ENCODE results near the gene PTRH2.

The PTRH2 gene

GRCh38 chr17:59723041-59723440 lies 15.8 kb upstream of the PTRH2 start:
- no peak for DNase-seq
- Histone ChIP-seq H3K4me1 (ENCODE audit: control extremely low read depth in 1 of 4, control insufficient read depth in 4 of 4, insufficient read depth in 4 of 4, low read length in 3 of 4) (peaks cover 0 to 19% (median 6%) of the 10 kb centered on the region in 4 experiments), H3K27ac (ENCODE audit: insufficient read depth in 1 of 2, low read depth in 1 of 2, low read length in 2 of 2, poor library complexity in 1 of 2, severe bottlenecking in 2 of 2) (no peak overlapping the region), H3K4me3 (ENCODE audit: control insufficient read depth in 1 of 7, extremely low read depth in 1 of 7, insufficient read depth in 4 of 7, low read depth in 2 of 7, low read length in 6 of 7) (no peak overlapping the region), H3K9me3 (ENCODE audit: control extremely low read depth in 1 of 5, control insufficient read depth in 4 of 5, insufficient read depth in 2 of 5, low read depth in 1 of 5, low read length in 4 of 5) (no peaks in the 10 kb centered on the region), H3K36me3 (ENCODE audit: control insufficient read depth in 4 of 4, insufficient read depth in 4 of 4, low read length in 3 of 4) (no peaks in the 10 kb centered on the region), H3K27me3 (replicated peaks in 2 of 5; ENCODE audit: control insufficient read depth in 4 of 5, insufficient read depth in 5 of 5, low read length in 4 of 5) (no peaks in the 10 kb centered on the region)
- ChIA-PET POLR2A (interaction anchor here (1.5 kb wide), 1 partner anchor 15 kb away, joined by 3 read pairs; the partner anchor contains the start of genes PTRH2 and VMP1), CTCF (interaction anchor here (1.7 kb wide), 1 partner anchor 25 kb away, joined by 4 read pairs; no protein-coding TSS in a partner anchor)
- 80% methylated on average over 1 of the region's 1 CpG for WGBS (ENCODE audit: insufficient coverage)

- Histone ChIP-seq H3K27ac (ENCODE audit: insufficient read depth in 1 of 2, low read depth in 1 of 2, low read length in 2 of 2, poor library complexity in 1 of 2, severe bottlenecking in 2 of 2) (no peak overlapping the region), H3K36me3 (ENCODE audit: control insufficient read depth in 4 of 4, insufficient read depth in 4 of 4, low read length in 3 of 4) (peaks cover 0 to 1% (median 0%) of the 10 kb centered on the region in 4 experiments), H3K4me3 (ENCODE audit: control insufficient read depth in 1 of 7, extremely low read depth in 1 of 7, insufficient read depth in 4 of 7, low read depth in 2 of 7, low read length in 6 of 7) (no peak overlapping the region), H3K9me3 (ENCODE audit: control extremely low read depth in 1 of 5, control insufficient read depth in 4 of 5, insufficient read depth in 2 of 5, low read depth in 1 of 5, low read length in 4 of 5) (no peaks in the 10 kb centered on the region), H3K27me3 (replicated peaks in 2 of 5; ENCODE audit: control insufficient read depth in 4 of 5, insufficient read depth in 5 of 5, low read length in 4 of 5) (no peaks in the 10 kb centered on the region), H3K4me1 (ENCODE audit: control extremely low read depth in 1 of 4, control insufficient read depth in 4 of 4, insufficient read depth in 4 of 4, low read length in 3 of 4) (peaks cover 0 to 19% (median 6%) of the 10 kb centered on the region in 4 experiments)
- DNase-seq = no peak
- ChIA-PET POLR2A (interaction anchor here (1.5 kb wide), 1 partner anchor 15 kb away, joined by 3 read pairs; the partner anchor contains the start of genes PTRH2 and VMP1), CTCF (interaction anchor here (1.7 kb wide), 1 partner anchor 26 kb away, joined by 4 read pairs; no protein-coding TSS in a partner anchor)
- WGBS (ENCODE audit: insufficient coverage) = 100% methylated on average over 2 of the region's 4 CpGs
These were observed 15.4 kb upstream of the PTRH2 start for GRCh38 chr17:59722623-59723022.

- ChIA-PET CTCF (interaction anchor here (1.0 to 1.7 kb wide), 2 partner anchors 8 to 140 kb away, joined by 3 to 4 read pairs; no protein-coding TSS in a partner anchor), POLR2A (no interaction called here)
- peaks cover 0 to 8% (median 0%) of the 10 kb centered on the region in 4 experiments for H3K4me1 ChIP-seq (ENCODE audit: control extremely low read depth in 1 of 4, control insufficient read depth in 4 of 4, insufficient read depth in 4 of 4, low read length in 3 of 4)
- no peak for DNase-seq
- H3K27me3 ChIP-seq (replicated peaks in 2 of 5; ENCODE audit: control insufficient read depth in 4 of 5, insufficient read depth in 5 of 5, low read length in 4 of 5) = no peaks in the 10 kb centered on the region
- peaks cover 0 to 5% (median 0%) of the 10 kb centered on the region in 4 experiments for H3K36me3 ChIP-seq (ENCODE audit: control insufficient read depth in 4 of 4, insufficient read depth in 4 of 4, low read length in 3 of 4)
- no peak overlapping the region for H3K4me3 ChIP-seq (ENCODE audit: control insufficient read depth in 1 of 7, extremely low read depth in 1 of 7, insufficient read depth in 4 of 7, low read depth in 2 of 7, low read length in 6 of 7)
- no peak overlapping the region for H3K27ac ChIP-seq (ENCODE audit: insufficient read depth in 1 of 2, low read depth in 1 of 2, low read length in 2 of 2, poor library complexity in 1 of 2, severe bottlenecking in 2 of 2)
- H3K9me3 ChIP-seq (ENCODE audit: control extremely low read depth in 1 of 5, control insufficient read depth in 4 of 5, insufficient read depth in 2 of 5, low read depth in 1 of 5, low read length in 4 of 5) = no peaks in the 10 kb centered on the region
These were observed 12.3 kb upstream of the PTRH2 start for GRCh38 chr17:59719526-59719925.

GRCh38 chr17:59716427-59716826 lies 9.2 kb upstream of the PTRH2 start:
- POLR2A ChIA-PET = no interaction called here
- H3K27me3 ChIP-seq (replicated peaks in 2 of 5; ENCODE audit: control insufficient read depth in 4 of 5, insufficient read depth in 5 of 5, low read length in 4 of 5) = no peaks in the 10 kb centered on the region
- no peak overlapping the region for H3K27ac ChIP-seq (ENCODE audit: insufficient read depth in 1 of 2, low read depth in 1 of 2, low read length in 2 of 2, poor library complexity in 1 of 2, severe bottlenecking in 2 of 2)
- H3K9me3 ChIP-seq (ENCODE audit: control extremely low read depth in 1 of 5, control insufficient read depth in 4 of 5, insufficient read depth in 2 of 5, low read depth in 1 of 5, low read length in 4 of 5) = no peaks in the 10 kb centered on the region
- CTCF ChIA-PET = interaction anchor here (1.2 kb wide), 1 partner anchor 9 kb away, joined by 3 read pairs; the partner anchor contains the start of genes PTRH2 and VMP1
- H3K4me1 ChIP-seq (ENCODE audit: control extremely low read depth in 1 of 4, control insufficient read depth in 4 of 4, insufficient read depth in 4 of 4, low read length in 3 of 4) = peaks cover 0 to 10% (median 5%) of the 10 kb centered on the region in 4 experiments
- H3K36me3 ChIP-seq (ENCODE audit: control insufficient read depth in 4 of 4, insufficient read depth in 4 of 4, low read length in 3 of 4) = peaks cover 0 to 5% (median 0%) of the 10 kb centered on the region in 4 experiments
- 100% methylated on average over 1 of the region's 2 CpGs for WGBS (ENCODE audit: insufficient coverage)
- DNase-seq = no peak
- no peak overlapping the region for H3K4me3 ChIP-seq (ENCODE audit: control insufficient read depth in 1 of 7, extremely low read depth in 1 of 7, insufficient read depth in 4 of 7, low read depth in 2 of 7, low read length in 6 of 7)

DNA sequence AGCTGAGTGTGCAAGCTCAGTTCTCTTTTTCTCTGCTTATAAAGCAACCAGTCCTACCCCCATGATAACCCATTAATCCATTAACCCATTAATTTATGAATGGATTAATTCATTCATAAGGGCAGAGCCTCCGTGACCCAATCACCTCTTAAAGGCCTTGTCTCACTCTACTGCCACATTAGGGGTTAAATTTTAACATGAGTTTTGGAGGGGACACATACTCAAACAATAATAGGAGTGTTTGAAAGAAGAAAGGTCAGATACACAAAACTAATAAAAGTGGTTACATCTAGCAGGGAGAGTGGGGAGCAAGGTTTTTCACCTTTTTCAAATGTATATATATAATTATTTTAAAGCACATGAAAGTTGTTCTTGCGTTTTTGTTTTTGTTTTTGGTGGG lies 7.0 kb upstream of the PTRH2 start:
- H3K27me3 ChIP-seq (replicated peaks in 2 of 5; ENCODE audit: control insufficient read depth in 4 of 5, insufficient read depth in 5 of 5, low read length in 4 of 5) = no peaks in the 10 kb centered on the region
- H3K36me3 ChIP-seq (ENCODE audit: control insufficient read depth in 4 of 4, insufficient read depth in 4 of 4, low read length in 3 of 4) = peaks cover 0 to 5% (median 0%) of the 10 kb centered on the region in 4 experiments
- 100% methylated on average over 1 of the region's 2 CpGs for WGBS (ENCODE audit: insufficient coverage)
- H3K4me1 ChIP-seq (ENCODE audit: control extremely low read depth in 1 of 4, control insufficient read depth in 4 of 4, insufficient read depth in 4 of 4, low read length in 3 of 4) = peaks cover 2 to 11% (median 5%) of the 10 kb centered on the region in 4 experiments
- ChIA-PET CTCF (interaction anchor here (0.7 kb wide), 1 partner anchor 12 kb away, joined by 3 read pairs; no protein-coding TSS in a partner anchor), POLR2A (interaction anchor here (0.8 kb wide), 1 partner anchor 1368 kb away, joined by 3 read pairs; no protein-coding TSS in a partner anchor)
- no peak overlapping the region for H3K4me3 ChIP-seq (ENCODE audit: control insufficient read depth in 1 of 7, extremely low read depth in 1 of 7, insufficient read depth in 4 of 7, low read depth in 2 of 7, low read length in 6 of 7)
- no peak for DNase-seq
- H3K27ac ChIP-seq (ENCODE audit: insufficient read depth in 1 of 2, low read depth in 1 of 2, low read length in 2 of 2, poor library complexity in 1 of 2, severe bottlenecking in 2 of 2) = no peak overlapping the region
- H3K9me3 ChIP-seq (ENCODE audit: control extremely low read depth in 1 of 5, control insufficient read depth in 4 of 5, insufficient read depth in 2 of 5, low read depth in 1 of 5, low read length in 4 of 5) = no peaks in the 10 kb centered on the region

DNA sequence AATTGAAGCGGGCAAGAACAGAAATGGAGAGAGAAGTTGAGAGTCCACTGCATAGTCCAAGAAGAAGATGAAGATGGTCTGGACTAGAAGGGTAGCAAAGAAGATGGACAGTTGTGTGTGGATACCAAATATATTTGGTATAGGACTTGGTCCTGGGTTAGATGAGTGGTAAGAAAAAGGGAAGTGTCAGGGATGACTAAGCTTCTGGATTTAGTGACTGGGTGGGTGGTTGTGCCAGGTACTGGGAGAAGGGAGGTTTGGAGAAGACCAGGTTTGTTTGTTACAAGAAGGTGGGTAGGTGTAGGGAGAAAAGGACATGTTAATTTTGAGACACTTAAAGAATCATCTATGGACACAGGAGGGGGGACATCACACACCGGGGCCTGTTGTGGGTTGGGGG lies 5.6 kb upstream of the PTRH2 start:
- Histone ChIP-seq H3K36me3 (ENCODE audit: control insufficient read depth in 4 of 4, insufficient read depth in 4 of 4, low read length in 3 of 4) (peaks cover 0 to 5% (median 0%) of the 10 kb centered on the region in 4 experiments), H3K27ac (ENCODE audit: insufficient read depth in 1 of 2, low read depth in 1 of 2, low read length in 2 of 2, poor library complexity in 1 of 2, severe bottlenecking in 2 of 2) (no peak overlapping the region), H3K27me3 (replicated peaks in 2 of 5; ENCODE audit: control insufficient read depth in 4 of 5, insufficient read depth in 5 of 5, low read length in 4 of 5) (no peaks in the 10 kb centered on the region), H3K9me3 (ENCODE audit: control extremely low read depth in 1 of 5, control insufficient read depth in 4 of 5, insufficient read depth in 2 of 5, low read depth in 1 of 5, low read length in 4 of 5) (no peaks in the 10 kb centered on the region), H3K4me1 (ENCODE audit: control extremely low read depth in 1 of 4, control insufficient read depth in 4 of 4, insufficient read depth in 4 of 4, low read length in 3 of 4) (peaks cover 14 to 23% (median 18%) of the 10 kb centered on the region in 4 experiments), H3K4me3 (ENCODE audit: control insufficient read depth in 1 of 7, extremely low read depth in 1 of 7, insufficient read depth in 4 of 7, low read depth in 2 of 7, low read length in 6 of 7) (no peak overlapping the region)
- ChIA-PET POLR2A (interaction anchor here (0.7 kb wide), 1 partner anchor 252 kb away, joined by 3 read pairs; the partner anchor contains the start of gene RNFT1), CTCF (no interaction called here)
- WGBS (ENCODE audit: insufficient coverage) = 100% methylated on average over 1 of the region's 2 CpGs
- DNase-seq = peak; percentile 26 to 72 (median 62)

GRCh38 chr17:59711936-59712335 lies 4.7 kb upstream of the PTRH2 start:
- POLR2A ChIA-PET = no interaction called here
- no peak overlapping the region for H3K27ac ChIP-seq (ENCODE audit: insufficient read depth in 1 of 2, low read depth in 1 of 2, low read length in 2 of 2, poor library complexity in 1 of 2, severe bottlenecking in 2 of 2)
- H3K36me3 ChIP-seq (ENCODE audit: control insufficient read depth in 4 of 4, insufficient read depth in 4 of 4, low read length in 3 of 4) = no peaks in the 10 kb centered on the region
- no peak for DNase-seq
- peaks cover 14 to 23% (median 19%) of the 10 kb centered on the region in 4 experiments for H3K4me1 ChIP-seq (ENCODE audit: control extremely low read depth in 1 of 4, control insufficient read depth in 4 of 4, insufficient read depth in 4 of 4, low read length in 3 of 4)
- CTCF ChIA-PET = interaction anchor here (1.4 kb wide), 1 partner anchor 8 kb away, joined by 3 read pairs; no protein-coding TSS in a partner anchor
- no peak overlapping the region for H3K4me3 ChIP-seq (ENCODE audit: control insufficient read depth in 1 of 7, extremely low read depth in 1 of 7, insufficient read depth in 4 of 7, low read depth in 2 of 7, low read length in 6 of 7)
- H3K27me3 ChIP-seq (replicated peaks in 2 of 5; ENCODE audit: control insufficient read depth in 4 of 5, insufficient read depth in 5 of 5, low read length in 4 of 5) = no peaks in the 10 kb centered on the region
- H3K9me3 ChIP-seq (ENCODE audit: control extremely low read depth in 1 of 5, control insufficient read depth in 4 of 5, insufficient read depth in 2 of 5, low read depth in 1 of 5, low read length in 4 of 5) = no peaks in the 10 kb centered on the region
